Activated CD8-positive, alpha-beta T cell treated with anti-CD3 and anti-CD28 coated beads, Interleukin-2, amount 10 ng/mL, durations not matched to agents 7 days and 5 days (primary cell): ENCODE measurements around the gene MINDY4B. TPM values are rescaled to one million over a fixed set of nuclear protein-coding genes. Genes with fewer than 3 reads are reported as not detected.

ENCODE experiments used
- ATAC-seq: fragments of 150-1000 bp; cut with Tn5 transposase; one replicate; pipeline ENCODE4 v1.10.0; 2021; ENCODE audit warnings: moderate library complexity
- CTCF ChIA-PET: fragments of 350-600 bp; sonication (Branson Sonifier 250); formaldehyde crosslinking; loops from one replicate; lab custom pipeline; 2021; ENCODE audit warnings: antibody characterized with exemption; lab: Charles Lee
- POLR2A ChIA-PET: fragments of 350-600 bp; sonication (Branson Sonifier 250); formaldehyde crosslinking; loops from one replicate; lab custom pipeline; 2021; ENCODE audit warnings: antibody characterized with exemption; lab: Charles Lee
- DNase-seq: peaks from one replicate; pipeline ENCODE4 v3.0.0-alpha.2; 2020
- H3K27ac Mint-ChIP-seq: one replicate; pipeline ENCODE4 v1.8.0; 2021; ENCODE audit warnings: mild to moderate bottlenecking, mixed read lengths
- H3K27me3 Mint-ChIP-seq: one replicate; pipeline ENCODE4 v1.8.0; 2021; ENCODE audit warnings: low read depth, mixed read lengths
- H3K36me3 Mint-ChIP-seq: one replicate; pipeline ENCODE4 v1.8.0; 2021; ENCODE audit warnings: low read depth, mixed read lengths
- H3K4me1 Mint-ChIP-seq: one replicate; pipeline ENCODE4 v1.8.0; 2021; ENCODE audit warnings: low read depth, mixed read lengths
- H3K4me3 Mint-ChIP-seq: one replicate; pipeline ENCODE4 v1.8.0; 2021; ENCODE audit warnings: mild to moderate bottlenecking, mixed read lengths
- H3K9me3 Mint-ChIP-seq: one replicate; pipeline ENCODE4 v1.8.0; 2022; ENCODE audit warnings: mixed read lengths; ENCODE audit not compliant: insufficient read depth
- total RNA-seq, 2 experiments: library from RNA; stranded (reverse); gene quantifications; one replicate each; pipeline ENCODE4 v1.2.3, GENCODE V29; 2021

MINDY4B gene
- total RNA-seq, 2 experiments from 2014 or later = not detected

GRCh38 chr3:150921209-150921608 lies 16.0 kb upstream of the MINDY4B start:
- ChIA-PET CTCF (no interaction called here), POLR2A (no interaction called here)
- Mint-ChIP-seq H3K4me1 (peaks cover 7% of the 10 kb centered on the region), H3K9me3 (no peaks in the 10 kb centered on the region), H3K36me3 (no peaks in the 10 kb centered on the region), H3K27ac (no peak overlapping the region), H3K27me3 (peaks cover 8% of the 10 kb centered on the region), H3K4me3 (no peak overlapping the region)
- DNase-seq = no peak
- no peak for ATAC-seq

- POLR2A ChIA-PET = no interaction called here
- Mint-ChIP-seq H3K9me3 (no peaks in the 10 kb centered on the region), H3K27me3 (peaks cover 8% of the 10 kb centered on the region), H3K4me1 (no peaks in the 10 kb centered on the region), H3K27ac (no peak overlapping the region), H3K4me3 (no peak overlapping the region), H3K36me3 (no peaks in the 10 kb centered on the region)
- DNase-seq (no peak), ATAC-seq (no peak)
- CTCF ChIA-PET = interaction anchor here (1.5 kb wide), 1 partner anchor 40 kb away, joined by 3 read pairs; no protein-coding TSS in a partner anchor
These were observed 15.0 kb upstream of the MINDY4B start for GRCh38 chr3:150920236-150920635.

DNA sequence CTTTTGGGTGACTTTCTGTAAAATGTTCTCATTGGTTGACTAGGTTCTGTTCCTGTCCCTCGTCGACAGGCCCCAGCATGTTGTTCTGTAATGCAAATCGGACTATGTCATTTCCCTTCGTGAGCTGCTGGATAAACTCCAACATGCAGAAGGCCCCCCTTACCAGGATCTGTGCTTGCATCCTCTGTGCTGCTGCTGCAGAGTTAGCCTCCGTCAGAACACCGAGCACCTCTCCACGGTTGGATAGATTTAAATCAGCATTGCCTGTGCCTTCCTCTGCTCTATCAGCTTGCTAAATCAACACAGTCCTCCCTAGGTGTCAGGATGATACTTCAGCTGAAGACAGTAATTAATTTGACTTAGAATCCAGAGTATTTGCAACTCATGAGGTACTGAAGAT lies 12.7 kb upstream of the MINDY4B start:
- no peaks in the 10 kb centered on the region for H3K36me3 Mint-ChIP-seq
- H3K27ac Mint-ChIP-seq = no peak overlapping the region
- ChIA-PET CTCF (no interaction called here), POLR2A (no interaction called here)
- no peaks in the 10 kb centered on the region for H3K4me1 Mint-ChIP-seq
- DNase-seq (no peak), ATAC-seq (no peak)
- no peak overlapping the region for H3K4me3 Mint-ChIP-seq
- no peaks in the 10 kb centered on the region for H3K9me3 Mint-ChIP-seq
- peaks cover 10% of the 10 kb centered on the region for H3K27me3 Mint-ChIP-seq

GRCh38 chr3:150913133-150913922 lies 8.1 kb upstream of the MINDY4B start:
- Mint-ChIP-seq H3K36me3 (no peaks in the 10 kb centered on the region), H3K27ac (no peak overlapping the region), H3K9me3 (no peaks in the 10 kb centered on the region), H3K4me1 (no peaks in the 10 kb centered on the region), H3K4me3 (no peak overlapping the region), H3K27me3 (peaks cover 12% of the 10 kb centered on the region)
- ATAC-seq (no peak), DNase-seq (no peak)
- CTCF ChIA-PET = no interaction called here
- POLR2A ChIA-PET = interaction anchor here (1.1 kb wide), 1 partner anchor 10 kb away, joined by 3 read pairs; no protein-coding TSS in a partner anchor

- no peaks in the 10 kb centered on the region for H3K9me3 Mint-ChIP-seq
- H3K4me3 Mint-ChIP-seq = no peak overlapping the region
- no peaks in the 10 kb centered on the region for H3K4me1 Mint-ChIP-seq
- DNase-seq = no peak
- no peak overlapping the region for H3K27ac Mint-ChIP-seq
- POLR2A ChIA-PET = no interaction called here
- peaks cover 18% of the 10 kb centered on the region for H3K27me3 Mint-ChIP-seq
- no peaks in the 10 kb centered on the region for H3K36me3 Mint-ChIP-seq
- ATAC-seq = no peak
- CTCF ChIA-PET = no interaction called here
These were observed 7.3 kb upstream of the MINDY4B start for GRCh38 chr3:150912501-150912900.

DNA sequence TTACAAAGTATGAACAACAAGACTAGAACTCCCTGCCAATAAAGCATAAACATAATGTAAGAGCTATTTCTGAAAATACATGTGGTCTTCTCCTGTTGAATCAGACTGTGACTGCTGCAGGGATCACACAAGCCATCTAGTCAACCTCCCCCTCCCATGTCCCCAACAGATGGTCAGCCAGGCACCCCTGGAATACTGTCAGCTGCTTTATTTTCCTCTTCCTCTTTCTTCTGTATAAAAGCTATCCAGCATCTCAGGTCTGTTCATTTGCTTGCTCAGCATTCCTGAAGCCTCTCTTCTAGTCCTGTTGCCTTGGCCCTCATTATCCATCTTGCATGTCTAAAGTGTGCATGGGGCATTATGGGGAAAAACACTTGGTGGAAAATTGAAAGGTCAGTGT lies 6.5 kb upstream of the MINDY4B start:
- H3K36me3 Mint-ChIP-seq = no peaks in the 10 kb centered on the region
- no peak for DNase-seq
- H3K9me3 Mint-ChIP-seq = no peaks in the 10 kb centered on the region
- no peak overlapping the region for H3K4me3 Mint-ChIP-seq
- peaks cover 21% of the 10 kb centered on the region for H3K27me3 Mint-ChIP-seq
- no peak overlapping the region for H3K27ac Mint-ChIP-seq
- H3K4me1 Mint-ChIP-seq = no peaks in the 10 kb centered on the region
- no peak for ATAC-seq
- POLR2A ChIA-PET = no interaction called here
- CTCF ChIA-PET = no interaction called here

DNA sequence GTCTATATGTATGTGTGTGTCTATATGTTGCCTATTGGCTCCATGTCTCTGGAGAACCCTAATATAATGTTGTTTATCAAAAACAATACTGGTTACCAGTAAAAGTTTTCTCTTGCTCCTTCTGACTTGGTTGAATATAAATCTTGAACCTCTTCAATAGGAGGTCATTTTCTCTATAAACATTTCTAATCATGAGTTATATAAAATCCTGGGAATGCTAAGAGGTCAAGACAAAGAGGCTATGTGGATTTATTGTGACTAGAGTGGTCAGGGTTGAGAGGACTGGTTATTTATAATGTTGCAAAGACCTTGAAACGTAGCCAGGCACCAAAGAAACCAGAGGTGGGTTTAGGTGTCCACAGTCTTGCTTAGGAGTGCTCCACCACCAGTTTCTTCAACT lies 1.2 kb upstream of the MINDY4B start:
- H3K4me1 Mint-ChIP-seq = no peaks in the 10 kb centered on the region
- peaks cover 35% of the 10 kb centered on the region for H3K27me3 Mint-ChIP-seq
- CTCF ChIA-PET = no interaction called here
- no peaks in the 10 kb centered on the region for H3K36me3 Mint-ChIP-seq
- DNase-seq = no peak
- POLR2A ChIA-PET = no interaction called here
- ATAC-seq = no peak
- H3K27ac Mint-ChIP-seq = no peak overlapping the region
- H3K4me3 Mint-ChIP-seq = no peak overlapping the region
- no peaks in the 10 kb centered on the region for H3K9me3 Mint-ChIP-seq

- no peak for DNase-seq
- CTCF ChIA-PET = no interaction called here
- H3K36me3 Mint-ChIP-seq = no peaks in the 10 kb centered on the region
- H3K27me3 Mint-ChIP-seq = peaks cover 32% of the 10 kb centered on the region
- H3K4me1 Mint-ChIP-seq = no peaks in the 10 kb centered on the region
- POLR2A ChIA-PET = no interaction called here
- H3K9me3 Mint-ChIP-seq = no peaks in the 10 kb centered on the region
- no peak overlapping the region for H3K27ac Mint-ChIP-seq
- no peak for ATAC-seq
- no peak overlapping the region for H3K4me3 Mint-ChIP-seq
These were observed 507 bp upstream of the MINDY4B start for GRCh38 chr3:150905746-150906145.

- no peaks in the 10 kb centered on the region for H3K36me3 Mint-ChIP-seq
- no peaks in the 10 kb centered on the region for H3K4me1 Mint-ChIP-seq
- H3K27ac Mint-ChIP-seq = no peak overlapping the region
- no peaks in the 10 kb centered on the region for H3K9me3 Mint-ChIP-seq
- ChIA-PET POLR2A (no interaction called here), CTCF (no interaction called here)
- peaks cover 28% of the 10 kb centered on the region for H3K27me3 Mint-ChIP-seq
- no peak for ATAC-seq
- no peak overlapping the region for H3K4me3 Mint-ChIP-seq
- DNase-seq = no peak
These were observed 2.3 kb downstream of the MINDY4B start for GRCh38 chr3:150902988-150903387.

- ChIA-PET POLR2A (no interaction called here), CTCF (no interaction called here)
- Mint-ChIP-seq H3K4me1 (no peaks in the 10 kb centered on the region), H3K36me3 (no peaks in the 10 kb centered on the region), H3K27ac (no peak overlapping the region), H3K9me3 (no peaks in the 10 kb centered on the region), H3K27me3 (peaks cover 21% of the 10 kb centered on the region), H3K4me3 (no peak overlapping the region)
- no peak for DNase-seq
- no peak for ATAC-seq
These were observed 3.4 kb downstream of the MINDY4B start for GRCh38 chr3:150901793-150902192.

GRCh38 chr3:150899141-150899540 lies 6.1 kb downstream of the MINDY4B start:
- DNase-seq (no peak), ATAC-seq (no peak)
- Mint-ChIP-seq H3K27ac (no peak overlapping the region), H3K4me1 (no peaks in the 10 kb centered on the region), H3K27me3 (peaks cover 18% of the 10 kb centered on the region), H3K36me3 (no peaks in the 10 kb centered on the region), H3K9me3 (no peaks in the 10 kb centered on the region), H3K4me3 (no peak overlapping the region)
- ChIA-PET POLR2A (no interaction called here), CTCF (no interaction called here)

- ATAC-seq (no peak), DNase-seq (no peak)
- no peaks in the 10 kb centered on the region for H3K4me1 Mint-ChIP-seq
- ChIA-PET POLR2A (no interaction called here), CTCF (no interaction called here)
- H3K27me3 Mint-ChIP-seq = peaks cover 15% of the 10 kb centered on the region
- H3K36me3 Mint-ChIP-seq = no peaks in the 10 kb centered on the region
- H3K4me3 Mint-ChIP-seq = no peak overlapping the region
- H3K9me3 Mint-ChIP-seq = no peaks in the 10 kb centered on the region
- H3K27ac Mint-ChIP-seq = no peak overlapping the region
These were observed 7.0 kb downstream of the MINDY4B start for GRCh38 chr3:150898046-150898754.
